ENCODE measurements around the gene PORCN.

Gene PORCN

GRCh38 chrX:48472851-48473703 lies 35.7 kb upstream of the PORCN start:
- ATAC-seq (no peak), DNase-seq (ENCODE audit: low spot score in 2 of 2) (no peak)
- Mint-ChIP-seq H3K9me3 (no peaks in the 10 kb centered on the region), H3K27ac (no peak overlapping the region), H3K4me3 (no peak overlapping the region), H3K4me1 (peaks cover 35% of the 10 kb centered on the region), H3K36me3 (peaks cover 27% of the 10 kb centered on the region)

- Mint-ChIP-seq H3K4me1 (peaks cover 40% of the 10 kb centered on the region), H3K36me3 (peaks cover 33% of the 10 kb centered on the region), H3K9me3 (no peaks in the 10 kb centered on the region), H3K27ac (no peak overlapping the region), H3K4me3 (no peak overlapping the region)
- no peak for ATAC-seq
- DNase-seq (ENCODE audit: low spot score in 2 of 2), result no peak
These were observed 35.1 kb upstream of the PORCN start for GRCh38 chrX:48473704-48473990.

GRCh38 chrX:48474127-48474526 lies 34.7 kb upstream of the PORCN start:
- DNase-seq (ENCODE audit: low spot score in 2 of 2) (no peak), ATAC-seq (no peak)
- Mint-ChIP-seq H3K36me3 (peaks cover 35% of the 10 kb centered on the region), H3K9me3 (no peaks in the 10 kb centered on the region), H3K27ac (no peak overlapping the region), H3K4me3 (no peak overlapping the region), H3K4me1 (peaks cover 42% of the 10 kb centered on the region)

- peak overlapping the region; percentile 99 for H3K27ac Mint-ChIP-seq
- no peaks in the 10 kb centered on the region for H3K9me3 Mint-ChIP-seq
- ATAC-seq (no peak), DNase-seq (ENCODE audit: low spot score in 2 of 2) (no peak)
- peaks cover 40% of the 10 kb centered on the region for H3K4me1 Mint-ChIP-seq
- peaks cover 37% of the 10 kb centered on the region for H3K36me3 Mint-ChIP-seq
- peak overlapping the region; percentile 97 for H3K4me3 Mint-ChIP-seq
These were observed 34.2 kb upstream of the PORCN start for GRCh38 chrX:48474581-48474980.

DNA sequence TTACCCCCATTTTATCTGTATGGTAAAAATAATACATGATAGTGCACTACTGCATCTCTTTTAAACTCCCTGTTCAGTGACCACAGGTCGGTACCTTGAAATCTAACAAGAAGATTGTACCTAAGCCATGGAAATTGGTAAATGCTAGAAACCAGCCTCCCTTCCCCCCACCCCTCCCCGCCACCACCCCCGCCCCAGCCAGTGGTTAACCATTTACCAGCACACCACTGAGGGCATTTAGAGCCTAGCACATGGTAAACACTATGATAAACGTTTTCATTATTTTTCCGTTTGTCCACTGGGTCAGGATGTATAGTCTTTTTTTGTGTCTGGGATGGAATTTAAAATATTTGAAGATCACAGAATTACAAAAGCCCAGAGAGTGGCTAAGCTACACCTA lies 33.5 kb upstream of the PORCN start:
- H3K9me3 Mint-ChIP-seq, result no peaks in the 10 kb centered on the region
- H3K4me3 Mint-ChIP-seq, result peak overlapping the region; percentile 97
- peaks cover 39% of the 10 kb centered on the region for H3K4me1 Mint-ChIP-seq
- peaks cover 44% of the 10 kb centered on the region for H3K36me3 Mint-ChIP-seq
- DNase-seq (ENCODE audit: low spot score in 2 of 2) (no peak), ATAC-seq (no peak)
- peak overlapping the region; percentile 99 for H3K27ac Mint-ChIP-seq

GRCh38 chrX:48475774-48476577 lies 32.8 kb upstream of the PORCN start, which contains the start of gene FTSJ1:
TSS of gene FTSJ1 (plus strand) at chrX:48476199. CDS start at chrX:48478048, 1,849 bp downstream.
- Mint-ChIP-seq H3K27ac (peak within 1 kb of the TSS; percentile 99), H3K36me3 (peaks cover 51% of the 10 kb centered on the region), H3K4me3 (peak within 1 kb of the TSS; percentile 97), H3K4me1 (peaks cover 45% of the 10 kb centered on the region), H3K9me3 (no peaks in the 10 kb centered on the region)
- peak; percentile 53 to 87 for DNase-seq (ENCODE audit: low spot score in 2 of 2)
- ATAC-seq, result peak; percentile 96

DNA sequence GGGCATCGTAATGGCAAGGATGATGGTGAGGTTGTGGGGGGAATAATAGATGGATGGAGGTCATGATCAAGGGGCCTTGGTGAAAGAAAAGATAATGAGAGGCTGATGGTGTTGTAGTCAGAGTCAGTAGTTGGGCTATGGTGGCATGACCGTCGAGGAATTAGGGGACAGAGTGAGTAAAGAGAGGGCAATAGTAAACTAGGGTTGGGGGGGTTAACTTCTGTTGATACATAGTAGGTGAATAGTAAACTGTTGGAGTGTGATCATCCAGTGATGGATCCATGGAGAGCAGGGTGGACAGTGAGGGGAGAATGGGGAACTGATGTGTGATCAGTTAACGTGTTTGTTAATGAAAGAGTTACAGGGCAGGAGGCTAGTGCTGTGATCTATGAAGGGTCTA lies 31.9 kb upstream of the PORCN start:
- H3K4me1 Mint-ChIP-seq, result peaks cover 45% of the 10 kb centered on the region
- ATAC-seq (no peak), DNase-seq (ENCODE audit: low spot score in 2 of 2) (no peak)
- H3K36me3 Mint-ChIP-seq, result peaks cover 59% of the 10 kb centered on the region
- no peaks in the 10 kb centered on the region for H3K9me3 Mint-ChIP-seq
- peak overlapping the region; percentile 97 for H3K4me3 Mint-ChIP-seq
- peak overlapping the region; percentile 99 for H3K27ac Mint-ChIP-seq

GRCh38 chrX:48477960-48478755 lies 30.6 kb upstream of the PORCN start:
- no peaks in the 10 kb centered on the region for H3K9me3 Mint-ChIP-seq
- DNase-seq (ENCODE audit: low spot score in 2 of 2), result no peak
- H3K4me1 Mint-ChIP-seq, result peaks cover 45% of the 10 kb centered on the region
- peak overlapping the region; percentile 97 for H3K4me3 Mint-ChIP-seq
- peak overlapping the region; percentile 99 for H3K27ac Mint-ChIP-seq
- no peak for ATAC-seq
- peaks cover 72% of the 10 kb centered on the region for H3K36me3 Mint-ChIP-seq

GRCh38 chrX:48478806-48479205 lies 30.0 kb upstream of the PORCN start:
- peak overlapping the region; percentile 99 for H3K27ac Mint-ChIP-seq
- peaks cover 78% of the 10 kb centered on the region for H3K36me3 Mint-ChIP-seq
- no peak overlapping the region for H3K4me3 Mint-ChIP-seq

GRCh38 chrX:48480142-48480541 lies 28.6 kb upstream of the PORCN start:
- no peak for ATAC-seq
- H3K9me3 Mint-ChIP-seq, result no peaks in the 10 kb centered on the region
- DNase-seq (ENCODE audit: low spot score in 2 of 2), result no peak
- peak overlapping the region; percentile 69 for H3K27ac Mint-ChIP-seq
- H3K4me3 Mint-ChIP-seq, result no peak overlapping the region
- H3K36me3 Mint-ChIP-seq, result peaks cover 89% of the 10 kb centered on the region
- peaks cover 42% of the 10 kb centered on the region for H3K4me1 Mint-ChIP-seq

More at GRCh38 chrX:48478806-48479205, 30.0 kb upstream of the PORCN start:
- no peak for ATAC-seq
- H3K9me3 Mint-ChIP-seq, result no peaks in the 10 kb centered on the region
- peaks cover 45% of the 10 kb centered on the region for H3K4me1 Mint-ChIP-seq
- DNase-seq (ENCODE audit: low spot score in 2 of 2), result no peak

- Mint-ChIP-seq H3K27ac (peak overlapping the region; percentile 69), H3K9me3 (no peaks in the 10 kb centered on the region), H3K4me3 (no peak overlapping the region), H3K36me3 (peaks cover 92% of the 10 kb centered on the region), H3K4me1 (peaks cover 41% of the 10 kb centered on the region)
- ATAC-seq (no peak), DNase-seq (ENCODE audit: low spot score in 2 of 2) (no peak)
These were observed 28.2 kb upstream of the PORCN start for GRCh38 chrX:48480583-48480982.

GRCh38 chrX:48482526-48482925 lies 26.3 kb upstream of the PORCN start:
- H3K9me3 Mint-ChIP-seq, result no peaks in the 10 kb centered on the region
- H3K27ac Mint-ChIP-seq, result no peak overlapping the region
- ATAC-seq, result no peak
- DNase-seq (ENCODE audit: low spot score in 2 of 2), result no peak
- H3K4me1 Mint-ChIP-seq, result peaks cover 28% of the 10 kb centered on the region
- no peak overlapping the region for H3K4me3 Mint-ChIP-seq
- peaks cover 88% of the 10 kb centered on the region for H3K36me3 Mint-ChIP-seq

DNA sequence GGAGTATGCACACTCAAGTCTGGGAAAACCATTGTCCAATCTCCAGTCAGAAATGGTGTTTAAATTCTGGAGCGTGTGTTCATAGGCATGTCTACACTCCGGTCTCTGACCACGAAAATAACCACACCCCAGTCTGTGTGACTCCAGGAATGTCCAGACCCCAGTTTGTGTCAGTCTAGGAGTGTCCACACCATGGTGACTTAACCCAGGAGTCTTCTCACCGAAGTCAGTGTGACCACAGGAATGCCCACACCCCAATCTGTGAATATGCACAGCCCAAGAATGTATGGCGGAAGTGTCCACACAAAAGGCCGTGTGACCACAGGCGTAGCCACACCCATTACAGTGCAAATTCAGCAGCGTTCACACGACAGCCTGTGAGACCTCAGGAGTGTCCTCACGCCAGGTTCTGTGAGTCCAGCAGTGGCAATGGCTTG lies 21.4 kb upstream of the PORCN start:
- no peaks in the 10 kb centered on the region for H3K9me3 Mint-ChIP-seq
- peaks cover 40% of the 10 kb centered on the region for H3K36me3 Mint-ChIP-seq
- H3K4me3 Mint-ChIP-seq, result no peak overlapping the region
- no peaks in the 10 kb centered on the region for H3K4me1 Mint-ChIP-seq
- DNase-seq (ENCODE audit: low spot score in 2 of 2) (no peak), ATAC-seq (no peak)
- no peak overlapping the region for H3K27ac Mint-ChIP-seq

DNA sequence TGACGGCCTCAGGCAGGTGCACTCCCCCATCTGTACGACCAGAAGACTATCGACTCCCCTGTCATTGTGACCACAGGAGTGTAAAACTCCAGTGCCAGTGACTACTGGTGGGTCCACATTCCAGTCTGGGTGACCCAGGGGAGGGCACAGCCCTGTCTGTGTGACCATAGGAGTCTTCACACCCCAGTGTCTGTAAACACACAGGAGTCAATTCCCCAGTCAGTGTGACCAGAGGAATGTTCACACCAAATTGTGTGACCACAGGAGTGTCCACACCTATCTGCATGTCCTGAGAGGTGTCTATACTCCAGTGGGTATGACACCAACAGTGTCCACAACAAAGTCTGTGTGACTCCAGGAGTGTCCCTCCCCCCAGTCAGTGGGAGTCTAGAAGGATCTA lies 20.8 kb upstream of the PORCN start:
- ATAC-seq, result no peak
- H3K9me3 Mint-ChIP-seq, result no peaks in the 10 kb centered on the region
- H3K4me1 Mint-ChIP-seq, result no peaks in the 10 kb centered on the region
- H3K27ac Mint-ChIP-seq, result no peak overlapping the region
- DNase-seq (ENCODE audit: low spot score in 2 of 2), result no peak
- H3K4me3 Mint-ChIP-seq, result no peak overlapping the region
- H3K36me3 Mint-ChIP-seq, result peaks cover 34% of the 10 kb centered on the region

GRCh38 chrX:48489296-48489695 lies 19.5 kb upstream of the PORCN start:
- H3K4me1 Mint-ChIP-seq, result no peaks in the 10 kb centered on the region
- peaks cover 21% of the 10 kb centered on the region for H3K36me3 Mint-ChIP-seq
- DNase-seq (ENCODE audit: low spot score in 2 of 2), result no peak
- no peak overlapping the region for H3K27ac Mint-ChIP-seq
- no peaks in the 10 kb centered on the region for H3K9me3 Mint-ChIP-seq
- ATAC-seq, result no peak
- no peak overlapping the region for H3K4me3 Mint-ChIP-seq
